HCT116 (cell line): ENCODE results near the gene MYH3. TPM values are rescaled to one million over a fixed set of nuclear protein-coding genes. Genes with fewer than 3 reads are reported as not detected.

Source experiments
- ATAC-seq: fragments of 200-7000 bp; cut with Tn5 transposase; 2 replicates; pipeline ENCODE4 v1.9.1; 2020; ENCODE audit warnings: mild to moderate bottlenecking, moderate library complexity
- BruUV-seq: library from RNA; stranded (reverse); fragments of 400-500 nt; replicated peaks from 2 replicates; lab custom pipeline; 2021; lab: Mats Ljungman, UMichigan
- CTCF ChIA-PET: fragments of 300-600 bp; sonication (Branson Sonifier 250); formaldehyde crosslinking; loops from one replicate; lab custom pipeline; 2021; ENCODE audit warnings: antibody characterized with exemption; lab: Charles Lee
- POLR2A ChIA-PET: fragments of 300-600, 350-600 bp; sonication (Branson Sonifier 250); formaldehyde crosslinking; loops from one replicate; lab custom pipeline; 2021; ENCODE audit warnings: antibody characterized with exemption; lab: Charles Lee
- RAD21 ChIA-PET, 2 experiments: fragments of 300-600 bp; sonication (Branson Sonifier 250); formaldehyde crosslinking; loops; one replicate each; lab custom pipeline; 2023; ENCODE audit warnings: low total read pairs in 2 of 2; ENCODE audit not compliant: uncharacterized antibody in 2 of 2, unreplicated experiment in 2 of 2, low non-redundant PET in 1 of 2; lab: Charles Lee
- DNase-seq: peaks from one replicate; pipeline ENCODE4 v3.0.0-alpha.2; 2010; ENCODE audit warnings: low read depth, low spot score
- H2AFZ ChIP-seq: fragments of 200-600 bp; shearing (Covaris generic), sonication (generic); 2 replicates; pipeline ENCODE4 v1.6.1; 2017; ENCODE audit warnings: low read depth, mixed run types, mixed read lengths, antibody characterized with exemption, low read length; ENCODE audit not compliant: poor library complexity, severe bottlenecking
- H3K27ac ChIP-seq: 2 replicates; pipeline ENCODE4 v1.5.1; 2012; ENCODE audit warnings: low read depth, low read length
- H3K27me3 ChIP-seq: fragments of 200-600 bp; sonication (generic); 2 replicates; pipeline ENCODE4 v1.6.1; 2016; ENCODE audit warnings: mixed run types, low read length, mixed read lengths; ENCODE audit not compliant: insufficient read depth
- H3K36me3 ChIP-seq, 2 experiments: fragments of 200-500 bp in 1 of 2; fragments of 200-600 bp in 1 of 2; sonication (Bioruptor generic) in 1 of 2; sonication (generic) in 1 of 2; 2 replicates each; pipeline versions ENCODE4 v1.5.1 to v1.6.1; 2014 to 2016; ENCODE audit warnings: low read length in 2 of 2, inconsistent platforms in 1 of 2, mixed read lengths in 1 of 2, mixed run types in 1 of 2; ENCODE audit not compliant: insufficient read depth in 2 of 2, control insufficient read depth in 1 of 2
- H3K4me1 ChIP-seq, 2 experiments: fragments of 200-600 bp in 1 of 2; sonication (generic) in 1 of 2; 2 replicates each; pipeline versions ENCODE4 v1.5.1 to v1.6.1; 2012 to 2017; ENCODE audit warnings: low read length in 2 of 2, inconsistent platforms in 1 of 2, mild to moderate bottlenecking in 1 of 2, mixed read lengths in 1 of 2, mixed run types in 1 of 2, moderate library complexity in 1 of 2; ENCODE audit not compliant: insufficient read depth in 2 of 2, control insufficient read depth in 1 of 2
- H3K4me2 ChIP-seq: fragments of 200-600 bp; sonication (generic); 2 replicates; pipeline ENCODE4 v1.6.1; 2017; ENCODE audit warnings: mixed run types, low read length, mixed read lengths
- H3K4me3 ChIP-seq, 2 experiments: fragments of 200-600 bp in 1 of 2; sonication (generic) in 1 of 2; replicated peaks in 1 of 2; 2 replicates each; pipeline ENCODE4 v1.5.1; 2011 to 2016; ENCODE audit warnings: low read length in 2 of 2, control low read depth in 1 of 2, low read depth in 1 of 2, mild to moderate bottlenecking in 1 of 2, mixed read lengths in 1 of 2, mixed run types in 1 of 2
- H3K79me2 ChIP-seq: fragments of 200-600 bp; sonication (generic); 2 replicates; pipeline ENCODE4 v1.6.1; 2017; ENCODE audit warnings: mild to moderate bottlenecking, mixed run types, low read length, moderate library complexity, mixed read lengths; ENCODE audit not compliant: insufficient read depth
- H3K9ac ChIP-seq: fragments of 200-600 bp; sonication (generic); 2 replicates; pipeline ENCODE4 v1.6.1; 2016; ENCODE audit warnings: low read length, mixed read lengths
- H3K9me2 ChIP-seq: fragments of 200-600 bp; sonication (generic), shearing (Covaris generic); 2 replicates; pipeline ENCODE4 v1.6.1; 2017; ENCODE audit warnings: mixed run types, mild to moderate bottlenecking, moderate library complexity; ENCODE audit not compliant: insufficient read depth
- H3K9me3 ChIP-seq, 2 experiments: fragments of 200-500 bp in 1 of 2; fragments of 200-600 bp in 1 of 2; sonication (Bioruptor generic) in 1 of 2; sonication (generic) in 1 of 2; 2 replicates each; pipeline ENCODE4 v1.6.1; 2014 to 2017; ENCODE audit warnings: low read length in 2 of 2, mixed read lengths in 2 of 2, inconsistent platforms in 1 of 2, low read depth in 1 of 2, mild to moderate bottlenecking in 1 of 2, mixed run types in 1 of 2, moderate library complexity in 1 of 2; ENCODE audit not compliant: control insufficient read depth in 1 of 2, insufficient read depth in 1 of 2
- H4K20me1 ChIP-seq: fragments of 200-600 bp; sonication (generic), shearing (Covaris generic); 2 replicates; pipeline ENCODE4 v1.6.1; 2017; ENCODE audit warnings: mixed run types, mild to moderate bottlenecking, moderate library complexity; ENCODE audit not compliant: insufficient read depth
- CEBPB ChIP-seq: IDR thresholded peaks from 2 replicates; pipeline ENCODE4 v1.6.1; 2012; ENCODE audit warnings: low read depth
- ELF1 ChIP-seq: IDR thresholded peaks from 2 replicates; pipeline ENCODE4 v1.6.1; 2012; ENCODE audit warnings: low read depth, borderline replicate concordance
- EZH2phosphoT487 ChIP-seq: fragments of 200-600 bp; IDR thresholded peaks from 2 replicates; pipeline ENCODE4 v1.6.1; 2018; ENCODE audit warnings: antibody characterized with exemption, borderline replicate concordance
- MAX ChIP-seq: IDR thresholded peaks from 2 replicates; pipeline ENCODE4 v1.6.1; 2012
- RAD21 ChIP-seq: IDR thresholded peaks from 2 replicates; pipeline ENCODE4 v1.6.1; 2012; ENCODE audit warnings: low read depth, mild to moderate bottlenecking
- REST ChIP-seq: IDR thresholded peaks from 2 replicates; pipeline ENCODE4 v1.6.1; 2012; ENCODE audit warnings: low read depth
- SIN3A ChIP-seq: IDR thresholded peaks from 2 replicates; pipeline ENCODE4 v1.6.1; 2012; ENCODE audit warnings: low read depth
- SP1 ChIP-seq: IDR thresholded peaks from 2 replicates; pipeline ENCODE4 v1.6.1; 2012; ENCODE audit warnings: low read depth
- SRF ChIP-seq: IDR thresholded peaks from 2 replicates; pipeline ENCODE4 v1.6.1; 2012; ENCODE audit warnings: low read depth
- TCF7L2 ChIP-seq: IDR thresholded peaks from 2 replicates; pipeline ENCODE4 v1.7.0; 2011; ENCODE audit warnings: borderline replicate concordance, inconsistent platforms; ENCODE audit not compliant: insufficient read depth, insufficient read length; ENCODE audit errors: extremely low read depth
- intact Hi-C: fragments of 100-400 bp; cut with micrococcal nuclease; formaldehyde crosslinking; loops from 2 replicates; pipeline ENCODE4 v1.10.0; 2022
- total RNA-seq: library from RNA; stranded (reverse); gene quantifications from one replicate; pipeline ENCODE4 v1.2.1, GENCODE V29; 2021; ENCODE audit not compliant: unreplicated experiment

MYH3 gene
- total RNA-seq, 1 experiment from 2014 or later = 1.6 TPM

GRCh38 chr17:10666906-10667305 lies 9.8 kb upstream of the MYH3 start:
- Histone ChIP-seq H3K27me3 (no peaks in the 10 kb centered on the region), H2AFZ (no peak overlapping the region), H3K9me3 (no peaks in the 10 kb centered on the region), H3K9me2 (no peaks in the 10 kb centered on the region), H3K79me2 (no peaks in the 10 kb centered on the region), H3K4me2 (no peak overlapping the region), H3K36me3 (no peaks in the 10 kb centered on the region)
- RAD21 ChIA-PET = interaction anchor here in 1 of 2 experiments (0.6 kb wide), 1 partner anchor 52 kb away, joined by 3 read pairs; no protein-coding TSS in a partner anchor
- ATAC-seq = no peak
- POLR2A ChIA-PET = no interaction called here
- intact Hi-C loops = no loop called here
- TF ChIP-seq MAX = no peak
- no peak for TF ChIP-seq CEBPB
- no peak for TF ChIP-seq SP1
- TF ChIP-seq SRF = no peak
- no peak for TF ChIP-seq SIN3A
- TF ChIP-seq REST = no peak
- TF ChIP-seq ELF1 = no peak
- no peak for TF ChIP-seq RAD21
- TF ChIP-seq TCF7L2 = no peak
- no peak for TF ChIP-seq EZH2phosphoT487
- TF ChIP-seq, all 23 proteins: peak for 0
- Histone ChIP-seq H4K20me1 (no peaks in the 10 kb centered on the region), H3K4me1 (peaks cover 0 to 3% of the 10 kb centered on the region in 2 experiments; a peak in 3 of 4 replicates), H3K4me3 (no peak overlapping the region), H3K9ac (no peak overlapping the region), H3K27ac (no peak overlapping the region)
- no peak for DNase-seq
- no TSS peak for BruUV-seq
- CTCF ChIA-PET = no interaction called here
